ENCODE data around the gene RAB8B.

RAB8B gene

GRCh38 chr15:63312286-63312685 is 122.9 kb downstream of the RAB8B start:
- no peak for TF ChIP-seq CTCF (IDR thresholded peaks at IDR 0.05; ENCODE audit: low read depth, low read length)
- no peak overlapping the region for H3K4me3 ChIP-seq (ENCODE audit: low read depth, low read length)

GRCh38 chr15:63313825-63314224 is 124.4 kb downstream of the RAB8B start:
- no peak overlapping the region for H3K4me3 ChIP-seq (ENCODE audit: low read depth, low read length)
- TF ChIP-seq CTCF (IDR thresholded peaks at IDR 0.05; ENCODE audit: low read depth, low read length) = no peak

- no peak for TF ChIP-seq CTCF (IDR thresholded peaks at IDR 0.05; ENCODE audit: low read depth, low read length)
These were observed 125.0 kb downstream of the RAB8B start for GRCh38 chr15:63314409-63314808.

More at GRCh38 chr15:63314409-63314808, 125.0 kb downstream of the RAB8B start:
- H3K4me3 ChIP-seq (ENCODE audit: low read depth, low read length) = no peak overlapping the region
